Measurements from ENCODE around the gene CREB3L2. TPM values are rescaled to one million over a fixed set of nuclear protein-coding genes. Genes with fewer than 3 reads are reported as not detected.

The CREB3L2 gene
- total and polyA plus RNA-seq, 2 donors, result 3.4 to 6.6 TPM

GRCh38 chr7:137886281-137886680 lies 115.6 kb downstream of the CREB3L2 start:
- H3K27ac ChIP-seq (ENCODE audit: low read depth in 1 of 2, low read length in 1 of 2), result no peak overlapping the region
- no peaks in the 10 kb centered on the region for H3K27me3 ChIP-seq (ENCODE audit: control insufficient read depth in 2 of 2, insufficient read depth in 1 of 2, low read length in 1 of 2)
- H3K4me3 ChIP-seq (ENCODE audit: low read length in 2 of 2), result no peak overlapping the region
- peaks cover 0 to 2% of the 10 kb centered on the region in 2 donors for H3K4me1 ChIP-seq (ENCODE audit: control insufficient read depth in 2 of 2, insufficient read depth in 2 of 2, low read length in 2 of 2)
- H3K9me3 ChIP-seq (ENCODE audit: control insufficient read depth in 2 of 2, insufficient read depth in 1 of 2, low read length in 1 of 2), result no peaks in the 10 kb centered on the region
- DNase-seq (ENCODE audit: low read depth in 6 of 9, low spot score in 9 of 9), result peak in 6 of 9 donors; percentile 16 to 71 (median 44)
- 53% methylated on average over 3 of the region's 3 CpGs for WGBS
- H3K36me3 ChIP-seq (ENCODE audit: control insufficient read depth in 2 of 2, insufficient read depth in 2 of 2, low read length in 1 of 2), result peaks cover 13 to 22% of the 10 kb centered on the region in 2 donors

GRCh38 chr7:137885678-137886077 lies 116.2 kb downstream of the CREB3L2 start:
- H3K9me3 ChIP-seq (ENCODE audit: control insufficient read depth in 2 of 2, insufficient read depth in 1 of 2, low read length in 1 of 2), result no peaks in the 10 kb centered on the region
- H3K4me1 ChIP-seq (ENCODE audit: control insufficient read depth in 2 of 2, insufficient read depth in 2 of 2, low read length in 2 of 2), result peaks cover 0 to 2% of the 10 kb centered on the region in 2 donors
- H3K36me3 ChIP-seq (ENCODE audit: control insufficient read depth in 2 of 2, insufficient read depth in 2 of 2, low read length in 1 of 2), result peaks cover 13 to 22% of the 10 kb centered on the region in 2 donors
- DNase-seq (ENCODE audit: low read depth in 6 of 9, low spot score in 9 of 9), result peak in 2 of 9 donors; percentile 23 to 47
- no peak overlapping the region for H3K27ac ChIP-seq (ENCODE audit: low read depth in 1 of 2, low read length in 1 of 2)
- no peak overlapping the region for H3K4me3 ChIP-seq (ENCODE audit: low read length in 2 of 2)
- WGBS, result 94% methylated on average over 5 of the region's 5 CpGs
- H3K27me3 ChIP-seq (ENCODE audit: control insufficient read depth in 2 of 2, insufficient read depth in 1 of 2, low read length in 1 of 2), result no peaks in the 10 kb centered on the region

- Histone ChIP-seq H3K9me3 (ENCODE audit: control insufficient read depth in 2 of 2, insufficient read depth in 1 of 2, low read length in 1 of 2) (no peaks in the 10 kb centered on the region), H3K4me1 (ENCODE audit: control insufficient read depth in 2 of 2, insufficient read depth in 2 of 2, low read length in 2 of 2) (peaks cover 0 to 2% of the 10 kb centered on the region in 2 donors), H3K27ac (ENCODE audit: low read depth in 1 of 2, low read length in 1 of 2) (no peak overlapping the region), H3K4me3 (ENCODE audit: low read length in 2 of 2) (no peak overlapping the region), H3K27me3 (ENCODE audit: control insufficient read depth in 2 of 2, insufficient read depth in 1 of 2, low read length in 1 of 2) (no peaks in the 10 kb centered on the region), H3K36me3 (ENCODE audit: control insufficient read depth in 2 of 2, insufficient read depth in 2 of 2, low read length in 1 of 2) (peaks cover 14 to 35% of the 10 kb centered on the region in 2 donors)
- DNase-seq (ENCODE audit: low read depth in 6 of 9, low spot score in 9 of 9), result no peak
Measured at GRCh38 chr7:137882806-137883205, 119.1 kb downstream of the CREB3L2 start.

GRCh38 chr7:137882261-137882668 lies 119.6 kb downstream of the CREB3L2 start:
- Histone ChIP-seq H3K36me3 (ENCODE audit: control insufficient read depth in 2 of 2, insufficient read depth in 2 of 2, low read length in 1 of 2) (peaks cover 14 to 35% of the 10 kb centered on the region in 2 donors), H3K27me3 (ENCODE audit: control insufficient read depth in 2 of 2, insufficient read depth in 1 of 2, low read length in 1 of 2) (no peaks in the 10 kb centered on the region), H3K4me1 (ENCODE audit: control insufficient read depth in 2 of 2, insufficient read depth in 2 of 2, low read length in 2 of 2) (peaks cover 0 to 2% of the 10 kb centered on the region in 2 donors), H3K9me3 (ENCODE audit: control insufficient read depth in 2 of 2, insufficient read depth in 1 of 2, low read length in 1 of 2) (no peaks in the 10 kb centered on the region), H3K27ac (ENCODE audit: low read depth in 1 of 2, low read length in 1 of 2) (no peak overlapping the region), H3K4me3 (ENCODE audit: low read length in 2 of 2) (no peak overlapping the region)
- DNase-seq (ENCODE audit: low read depth in 6 of 9, low spot score in 9 of 9), result no peak
- 95% methylated on average over 5 of the region's 5 CpGs for WGBS

- Histone ChIP-seq H3K27me3 (ENCODE audit: control insufficient read depth in 2 of 2, insufficient read depth in 1 of 2, low read length in 1 of 2) (no peaks in the 10 kb centered on the region), H3K4me3 (ENCODE audit: low read length in 2 of 2) (no peak overlapping the region), H3K27ac (ENCODE audit: low read depth in 1 of 2, low read length in 1 of 2) (no peak overlapping the region), H3K4me1 (ENCODE audit: control insufficient read depth in 2 of 2, insufficient read depth in 2 of 2, low read length in 2 of 2) (peaks cover 0 to 2% of the 10 kb centered on the region in 2 donors), H3K36me3 (ENCODE audit: control insufficient read depth in 2 of 2, insufficient read depth in 2 of 2, low read length in 1 of 2) (peaks cover 14 to 35% of the 10 kb centered on the region in 2 donors), H3K9me3 (ENCODE audit: control insufficient read depth in 2 of 2, insufficient read depth in 1 of 2, low read length in 1 of 2) (no peaks in the 10 kb centered on the region)
- no peak for DNase-seq (ENCODE audit: low read depth in 6 of 9, low spot score in 9 of 9)
- WGBS, result 96% methylated on average over 8 of the region's 8 CpGs
Measured at GRCh38 chr7:137881607-137882260, 120.2 kb downstream of the CREB3L2 start.

GRCh38 chr7:137880432-137880831 lies 121.5 kb downstream of the CREB3L2 start:
- Histone ChIP-seq H3K36me3 (ENCODE audit: control insufficient read depth in 2 of 2, insufficient read depth in 2 of 2, low read length in 1 of 2) (peaks cover 18 to 35% of the 10 kb centered on the region in 2 donors), H3K27me3 (ENCODE audit: control insufficient read depth in 2 of 2, insufficient read depth in 1 of 2, low read length in 1 of 2) (no peaks in the 10 kb centered on the region), H3K9me3 (ENCODE audit: control insufficient read depth in 2 of 2, insufficient read depth in 1 of 2, low read length in 1 of 2) (no peaks in the 10 kb centered on the region), H3K4me3 (ENCODE audit: low read length in 2 of 2) (no peak overlapping the region), H3K27ac (ENCODE audit: low read depth in 1 of 2, low read length in 1 of 2) (no peak overlapping the region), H3K4me1 (ENCODE audit: control insufficient read depth in 2 of 2, insufficient read depth in 2 of 2, low read length in 2 of 2) (no peaks in the 10 kb centered on the region)
- 96% methylated on average over 5 of the region's 5 CpGs for WGBS
- DNase-seq (ENCODE audit: low read depth in 6 of 9, low spot score in 9 of 9), result no peak

GRCh38 chr7:137879357-137880158 lies 122.3 kb downstream of the CREB3L2 start:
- Histone ChIP-seq H3K27me3 (ENCODE audit: control insufficient read depth in 2 of 2, insufficient read depth in 1 of 2, low read length in 1 of 2) (no peaks in the 10 kb centered on the region), H3K27ac (ENCODE audit: low read depth in 1 of 2, low read length in 1 of 2) (no peak overlapping the region), H3K9me3 (ENCODE audit: control insufficient read depth in 2 of 2, insufficient read depth in 1 of 2, low read length in 1 of 2) (no peaks in the 10 kb centered on the region), H3K36me3 (ENCODE audit: control insufficient read depth in 2 of 2, insufficient read depth in 2 of 2, low read length in 1 of 2) (peaks cover 13 to 30% of the 10 kb centered on the region in 2 donors), H3K4me3 (ENCODE audit: low read length in 2 of 2) (no peak overlapping the region), H3K4me1 (ENCODE audit: control insufficient read depth in 2 of 2, insufficient read depth in 2 of 2, low read length in 2 of 2) (no peaks in the 10 kb centered on the region)
- WGBS, result 96% methylated on average over 20 of the region's 20 CpGs
- no peak for DNase-seq (ENCODE audit: low read depth in 6 of 9, low spot score in 9 of 9)

- Histone ChIP-seq H3K9me3 (ENCODE audit: control insufficient read depth in 2 of 2, insufficient read depth in 1 of 2, low read length in 1 of 2) (no peaks in the 10 kb centered on the region), H3K4me3 (ENCODE audit: low read length in 2 of 2) (no peak overlapping the region), H3K27me3 (ENCODE audit: control insufficient read depth in 2 of 2, insufficient read depth in 1 of 2, low read length in 1 of 2) (no peaks in the 10 kb centered on the region), H3K36me3 (ENCODE audit: control insufficient read depth in 2 of 2, insufficient read depth in 2 of 2, low read length in 1 of 2) (peaks cover 13 to 30% of the 10 kb centered on the region in 2 donors), H3K27ac (ENCODE audit: low read depth in 1 of 2, low read length in 1 of 2) (no peak overlapping the region), H3K4me1 (ENCODE audit: control insufficient read depth in 2 of 2, insufficient read depth in 2 of 2, low read length in 2 of 2) (no peaks in the 10 kb centered on the region)
- DNase-seq (ENCODE audit: low read depth in 6 of 9, low spot score in 9 of 9), result no peak
- WGBS, result 95% methylated on average over 8 of the region's 8 CpGs
Measured at GRCh38 chr7:137878333-137878961, 123.4 kb downstream of the CREB3L2 start.

All from thymus (tissue), 11 donors.